SU-DHL-6 (cell line): ENCODE results near the gene HIRIP3.

Experiments
- H2AFZ ChIP-seq: fragments of 200-600 bp; sonication (generic); 2 replicates; pipeline ENCODE4 v1.6.1; 2014; ENCODE audit warnings: low read depth, mild to moderate bottlenecking, moderate library complexity, mixed read lengths, antibody characterized with exemption, low read length; ENCODE audit not compliant: severe bottlenecking
- H3F3A ChIP-seq: fragments of 200-600 bp; shearing (Covaris generic); 2 replicates; pipeline ENCODE4 v1.6.0; 2016; ENCODE audit warnings: antibody characterized with exemption, mild to moderate bottlenecking; ENCODE audit not compliant: insufficient read depth
- H3K27ac ChIP-seq: fragments of 200-600 bp; sonication (generic); 2 replicates; pipeline ENCODE4 v1.5.1; 2016; ENCODE audit warnings: low read depth, mild to moderate bottlenecking, low read length, moderate library complexity, mixed read lengths
- H3K27me3 ChIP-seq: fragments of 200-600 bp; sonication (generic), shearing (Covaris generic); 2 replicates; pipeline ENCODE4 v1.6.0; 2014; ENCODE audit warnings: mild to moderate bottlenecking, low read length
- H3K36me3 ChIP-seq: fragments of 200-600 bp; sonication (generic); 2 replicates; pipeline ENCODE4 v1.6.1; 2014; ENCODE audit warnings: mild to moderate bottlenecking, low read length, mixed read lengths
- H3K4me2 ChIP-seq: fragments of 300-600, 200-600 bp; shearing (Covaris generic), sonication (generic); 2 replicates; pipeline ENCODE4 v1.6.0; 2014; ENCODE audit warnings: low read length, low read depth, mild to moderate bottlenecking; ENCODE audit not compliant: poor library complexity, severe bottlenecking
- H3K4me3 ChIP-seq: fragments of 200-600 bp; sonication (generic); 2 replicates; pipeline ENCODE4 v1.5.1; 2014; ENCODE audit warnings: antibody characterized with exemption, low read length, mild to moderate bottlenecking, mixed read lengths; ENCODE audit not compliant: insufficient read depth, poor library complexity, severe bottlenecking
- H3K79me2 ChIP-seq: fragments of 200-600 bp; sonication (generic); 2 replicates; pipeline ENCODE4 v1.6.1; 2014; ENCODE audit warnings: mild to moderate bottlenecking, low read length, moderate library complexity; ENCODE audit not compliant: insufficient read depth
- H3K9ac ChIP-seq: fragments of 200-600 bp; sonication (generic); 2 replicates; pipeline ENCODE4 v1.7.0; 2014; ENCODE audit warnings: mild to moderate bottlenecking, low read length
- H3K9me2 ChIP-seq: fragments of 200-600 bp; sonication (generic); replicated peaks from 2 replicates; pipeline ENCODE4 v1.6.1; 2014; ENCODE audit warnings: low read length; ENCODE audit not compliant: insufficient read depth
- H3K9me3 ChIP-seq: fragments of 200-600 bp; sonication (generic); 2 replicates; pipeline ENCODE4 v1.6.1; 2014; ENCODE audit warnings: low read length, mixed read lengths; ENCODE audit not compliant: insufficient read depth
- H4K20me1 ChIP-seq: fragments of 200-600 bp; sonication (generic); 2 replicates; pipeline ENCODE4 v1.6.1; 2014; ENCODE audit warnings: low read depth, mild to moderate bottlenecking, antibody characterized with exemption, low read length, moderate library complexity, mixed read lengths
- EZH2phosphoT487 ChIP-seq: fragments of 200-600 bp; sonication (generic), shearing (Covaris generic); conservative IDR thresholded peaks from 2 replicates; pipeline ENCODE4 v1.6.1; 2018; ENCODE audit warnings: mild to moderate bottlenecking, antibody characterized with exemption, low read length, moderate library complexity, mixed read lengths
- TF ChIP-seq, protein P1 (sequence below): fragments of 200-600 bp; sonication (generic); IDR thresholded peaks from one replicate; pipeline ENCODE4 v1.5.1; 2017; ENCODE audit warnings: antibody characterized with exemption, mild to moderate bottlenecking, low read length, moderate library complexity; ENCODE audit not compliant: insufficient read depth, poor library complexity, severe bottlenecking

HIRIP3 gene

DNA sequence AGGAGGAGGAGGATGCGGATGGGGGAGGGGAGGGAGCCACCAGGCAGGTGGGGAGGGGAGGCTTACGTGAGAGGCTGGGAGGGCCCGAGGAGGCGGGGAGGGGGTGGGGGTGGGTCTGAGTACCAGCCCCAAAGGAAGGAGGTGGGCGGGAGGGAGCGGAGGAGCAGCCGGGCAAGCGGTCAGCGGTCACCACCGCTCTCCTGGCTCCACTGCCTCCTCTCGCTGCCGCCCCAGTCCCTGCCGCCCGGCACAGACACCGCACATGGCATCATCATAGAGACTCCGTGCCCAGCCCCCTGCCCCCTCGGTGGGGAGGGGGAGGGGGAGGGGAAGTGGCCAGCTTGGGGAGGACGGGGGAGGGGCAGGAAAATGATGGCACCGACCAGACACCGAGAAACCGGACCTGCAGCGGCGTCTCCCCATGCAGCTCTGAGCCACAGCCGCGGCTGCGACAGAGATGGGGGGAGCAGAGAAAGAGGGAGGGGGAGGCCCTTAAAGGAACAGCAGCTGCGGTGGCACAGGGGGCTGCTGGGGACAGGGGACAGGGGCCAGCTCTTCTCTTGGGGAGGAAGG, 35.5 kb upstream of the HIRIP3 start, which contains the start of gene TLCD3B:
TLCD3B (minus strand) TSS at position 431 of the 573 bp plus-strand sequence. CDS start 744 bp downstream, outside the sequence.
- Histone ChIP-seq H3K9me2 (no peaks in the 10 kb centered on the region), H3K36me3 (no peaks in the 10 kb centered on the region), H3K4me3 (no peak within 1 kb of the TSS), H3K27ac (no peak within 1 kb of the TSS), H3F3A (no peaks in the 10 kb centered on the region), H3K27me3 (no peaks in the 10 kb centered on the region), H4K20me1 (no peaks in the 10 kb centered on the region), H2AFZ (no peak within 1 kb of the TSS), H3K4me2 (no peak within 1 kb of the TSS), H3K9me3 (no peaks in the 10 kb centered on the region), H3K79me2 (no peaks in the 10 kb centered on the region), H3K9ac (no peak within 1 kb of the TSS)
- TF ChIP-seq, protein P1, sequence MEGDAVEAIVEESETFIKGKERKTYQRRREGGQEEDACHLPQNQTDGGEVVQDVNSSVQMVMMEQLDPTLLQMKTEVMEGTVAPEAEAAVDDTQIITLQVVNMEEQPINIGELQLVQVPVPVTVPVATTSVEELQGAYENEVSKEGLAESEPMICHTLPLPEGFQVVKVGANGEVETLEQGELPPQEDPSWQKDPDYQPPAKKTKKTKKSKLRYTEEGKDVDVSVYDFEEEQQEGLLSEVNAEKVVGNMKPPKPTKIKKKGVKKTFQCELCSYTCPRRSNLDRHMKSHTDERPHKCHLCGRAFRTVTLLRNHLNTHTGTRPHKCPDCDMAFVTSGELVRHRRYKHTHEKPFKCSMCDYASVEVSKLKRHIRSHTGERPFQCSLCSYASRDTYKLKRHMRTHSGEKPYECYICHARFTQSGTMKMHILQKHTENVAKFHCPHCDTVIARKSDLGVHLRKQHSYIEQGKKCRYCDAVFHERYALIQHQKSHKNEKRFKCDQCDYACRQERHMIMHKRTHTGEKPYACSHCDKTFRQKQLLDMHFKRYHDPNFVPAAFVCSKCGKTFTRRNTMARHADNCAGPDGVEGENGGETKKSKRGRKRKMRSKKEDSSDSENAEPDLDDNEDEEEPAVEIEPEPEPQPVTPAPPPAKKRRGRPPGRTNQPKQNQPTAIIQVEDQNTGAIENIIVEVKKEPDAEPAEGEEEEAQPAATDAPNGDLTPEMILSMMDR: no peak
- no peak for TF ChIP-seq EZH2phosphoT487

DNA sequence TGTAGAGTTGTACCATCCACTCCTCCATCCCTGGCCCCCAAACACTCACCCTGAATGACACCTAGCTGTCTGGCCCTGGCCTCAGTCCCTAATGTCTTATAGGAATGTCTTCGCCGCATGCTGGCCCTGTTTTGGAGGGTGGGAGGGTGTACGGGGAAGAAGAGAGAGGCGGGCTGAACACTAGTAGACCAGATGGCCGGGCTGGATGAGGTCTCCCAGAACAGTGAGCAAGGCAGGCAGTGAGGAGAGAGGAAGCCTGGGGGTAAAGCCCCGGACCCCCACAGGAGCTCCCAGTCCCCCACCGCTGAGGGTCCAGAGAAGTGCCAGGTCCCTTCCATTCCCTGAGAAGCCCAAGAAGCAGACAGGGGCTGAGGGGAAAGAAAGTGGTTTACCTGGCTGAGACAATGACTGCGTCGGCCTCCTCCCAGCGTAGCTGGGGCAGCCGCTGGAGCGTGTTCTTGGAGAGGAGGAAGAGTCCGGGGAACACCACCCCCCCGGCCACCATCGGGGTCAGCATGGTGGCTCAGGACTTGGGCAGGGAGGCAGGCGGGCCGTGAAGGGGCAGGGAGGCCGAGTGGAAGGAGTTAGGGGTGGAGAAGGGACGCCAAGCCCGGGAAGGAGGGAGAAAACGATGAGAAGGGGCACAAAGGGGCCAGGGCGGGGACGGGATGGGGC, 34.7 kb upstream of the HIRIP3 start:
- H3K27me3 ChIP-seq: no peaks in the 10 kb centered on the region
- no peak overlapping the region for H3K9ac ChIP-seq
- TF ChIP-seq, protein P1: no peak
- no peak for TF ChIP-seq EZH2phosphoT487
- no peaks in the 10 kb centered on the region for H4K20me1 ChIP-seq
- H3F3A ChIP-seq: no peaks in the 10 kb centered on the region
- no peak overlapping the region for H3K27ac ChIP-seq
- no peak overlapping the region for H2AFZ ChIP-seq
- no peaks in the 10 kb centered on the region for H3K9me2 ChIP-seq
- H3K4me2 ChIP-seq: no peak overlapping the region
- no peak overlapping the region for H3K4me3 ChIP-seq
- no peaks in the 10 kb centered on the region for H3K79me2 ChIP-seq
- H3K36me3 ChIP-seq: no peaks in the 10 kb centered on the region
- H3K9me3 ChIP-seq: no peaks in the 10 kb centered on the region

DNA sequence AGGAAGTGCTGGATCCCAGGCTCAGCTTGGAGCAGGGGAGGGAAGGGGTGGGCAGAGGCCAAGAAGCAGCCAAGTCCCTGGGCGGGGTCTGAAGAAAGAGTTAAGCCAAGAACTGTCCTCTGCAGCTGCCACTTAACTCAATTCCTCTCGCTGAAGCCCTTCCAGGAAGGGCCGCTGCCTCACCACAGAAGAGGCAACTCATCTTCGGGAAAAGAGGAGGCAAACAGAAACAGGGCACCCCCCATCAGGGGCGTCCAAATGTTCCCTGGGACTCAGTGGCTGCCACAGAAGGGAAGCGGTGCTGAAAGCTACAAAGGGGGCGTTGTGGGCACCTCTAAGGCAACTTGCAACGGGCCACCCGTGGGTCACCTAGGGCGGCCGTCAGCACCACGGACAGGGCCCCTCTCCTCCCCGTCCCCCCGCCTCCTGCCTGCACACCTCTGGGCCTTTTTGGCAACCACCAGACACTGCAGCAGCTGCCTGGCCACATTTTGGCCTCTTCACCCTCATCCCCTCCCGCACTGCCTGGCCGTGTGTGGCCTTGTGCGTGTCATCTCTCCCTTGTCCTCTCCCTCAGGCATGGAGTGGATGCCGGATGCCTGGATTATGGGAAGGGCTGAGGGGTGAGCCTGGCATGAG, 33.1 kb upstream of the HIRIP3 start:
- no peak overlapping the region for H3K27ac ChIP-seq
- H3K4me3 ChIP-seq: no peak overlapping the region
- TF ChIP-seq, protein P1: no peak
- no peak for TF ChIP-seq EZH2phosphoT487
- no peaks in the 10 kb centered on the region for H3K27me3 ChIP-seq
- no peak overlapping the region for H3K9ac ChIP-seq
- no peaks in the 10 kb centered on the region for H3K79me2 ChIP-seq
- no peaks in the 10 kb centered on the region for H3K9me2 ChIP-seq
- H3K36me3 ChIP-seq: no peaks in the 10 kb centered on the region
- H3F3A ChIP-seq: no peaks in the 10 kb centered on the region
- H4K20me1 ChIP-seq: no peaks in the 10 kb centered on the region
- H3K4me2 ChIP-seq: no peak overlapping the region
- no peak overlapping the region for H2AFZ ChIP-seq
- no peaks in the 10 kb centered on the region for H3K9me3 ChIP-seq
